ENCODE measurements around the gene DDX31. TPM values are rescaled to one million over a fixed set of nuclear protein-coding genes. Genes with fewer than 3 reads are reported as not detected.
A peak's percentile ranks its signal among the peaks of the same experiment; 100 is the strongest.
"Not testable (repeated sequence)": the region's sequence is repeated elsewhere in the genome, so short reads cannot be mapped to it uniquely, and the experiment has no call there.

The DDX31 gene
- total RNA-seq (1 to 10 TPM; 4.9 to 8.2 (median 7.6) TPM), polyA plus RNA-seq (10 to 100 TPM in 1 of 2 donors, 1 to 10 TPM in 1; 7.7 to 17.0 TPM)

- no peaks in the 10 kb centered on the region for H3K9me3 ChIP-seq
- H3K36me3 ChIP-seq = no peaks in the 10 kb centered on the region
- H3K4me3 ChIP-seq = peak within 1 kb of the TSS; percentile 93 to 99 (median 98)
- no peak for TF ChIP-seq CTCF (IDR thresholded peaks at IDR 0.05)
- peaks cover 7 to 28% (median 10%) of the 10 kb centered on the region in 3 donors for H3K4me1 ChIP-seq
- no peaks in the 10 kb centered on the region for H3K27me3 ChIP-seq
- intact Hi-C loops (cut with DNase I) = loop anchor here in 1 of 3 donors (10.0 kb wide), 1 partner anchor 125 kb away; no protein-coding TSS in a partner anchor
- DNase-seq (peak; percentile 80 to 96 (median 87)), ATAC-seq (peak; percentile 94 to 97 (median 95)), FAIRE-seq (no peak)
- peak within 1 kb of the TSS; percentile 90 to 98 (median 95) for H3K27ac ChIP-seq
- WGBS, 2 donors = 0% methylated on average over 68 to 77 of the region's 77 CpGs
These were observed at the start of gene DDX31 for GRCh38 chr9:132669698-132670456. TSS of gene DDX31 (minus strand) at chr9:132669983. CDS start at chr9:132669934, 49 bp downstream.

- intact Hi-C loops (cut with DNase I); ATAC-seq; FAIRE-seq; H3K27me3 ChIP-seq; DNase-seq; H3K4me1 ChIP-seq; H3K9me3 ChIP-seq; H3K27ac ChIP-seq; H3K36me3 ChIP-seq; H3K4me3 ChIP-seq: not testable (repeated sequence)
- 68 to 78% methylated on average over 8 of the region's 8 CpGs for WGBS, 2 donors
These were observed 48.7 kb upstream of the DDX31 start for GRCh38 chr9:132718381-132718928.

- H3K36me3 ChIP-seq = no peaks in the 10 kb centered on the region
- no peaks in the 10 kb centered on the region for H3K27me3 ChIP-seq
- no peaks in the 10 kb centered on the region for H3K9me3 ChIP-seq
- no peak for FAIRE-seq
- no peak overlapping the region for H3K4me3 ChIP-seq
- no peak overlapping the region for H3K27ac ChIP-seq
- 54 to 62% methylated on average over 13 of the region's 13 CpGs for WGBS, 2 donors
- H3K4me1 ChIP-seq = no peaks in the 10 kb centered on the region
- intact Hi-C loops (cut with DNase I) = no loop called here
- no peak for DNase-seq
- no peak for ATAC-seq
- TF ChIP-seq CTCF (IDR thresholded peaks at IDR 0.05) = no peak
These were observed 47.7 kb upstream of the DDX31 start for GRCh38 chr9:132717326-132717945.

GRCh38 chr9:132716007-132716406 is 46.2 kb upstream of the DDX31 start:
- FAIRE-seq (no peak), ATAC-seq (no peak), DNase-seq (no peak)
- Histone ChIP-seq H3K36me3 (no peaks in the 10 kb centered on the region), H3K27ac (no peak overlapping the region), H3K9me3 (no peaks in the 10 kb centered on the region), H3K4me1 (no peaks in the 10 kb centered on the region), H3K27me3 (no peaks in the 10 kb centered on the region), H3K4me3 (no peak overlapping the region)
- no peak for TF ChIP-seq CTCF (IDR thresholded peaks at IDR 0.05)
- 76 to 86% methylated on average over 4 of the region's 4 CpGs for WGBS, 2 donors
- intact Hi-C loops (cut with DNase I) = no loop called here

- no peak for TF ChIP-seq CTCF (IDR thresholded peaks at IDR 0.05)
- Histone ChIP-seq H3K9me3 (no peaks in the 10 kb centered on the region), H3K27ac (no peak overlapping the region), H3K4me3 (no peak overlapping the region), H3K27me3 (peaks cover 0 to 3% (median 0%) of the 10 kb centered on the region in 4 donors), H3K36me3 (no peaks in the 10 kb centered on the region), H3K4me1 (no peaks in the 10 kb centered on the region)
- 60 to 71% methylated on average over 5 of the region's 5 CpGs for WGBS, 2 donors
- ATAC-seq (no peak), DNase-seq (no peak), FAIRE-seq (no peak)
- intact Hi-C loops (cut with DNase I) = no loop called here
These were observed 43.0 kb upstream of the DDX31 start for GRCh38 chr9:132712753-132713152.

Data from pancreas (tissue), 10 donors.